Hepatocyte (in vitro differentiated cells): Measurements from ENCODE around the gene FAM193B.

Source experiments
- CTCF ChIP-seq: fragments of 200-600 bp; sonication (generic); IDR thresholded peaks from 2 replicates; pipeline ENCODE4 v1.5.1; 2016; ENCODE audit warnings: antibody characterized with exemption, mild to moderate bottlenecking; ENCODE audit not compliant: poor library complexity
- EZH2 ChIP-seq: fragments of 200-600 bp; sonication (generic); IDR thresholded peaks from 2 replicates; pipeline ENCODE4 v1.6.1; 2016; ENCODE audit warnings: antibody characterized with exemption, mild to moderate bottlenecking, borderline replicate concordance

- TF ChIP-seq CTCF (no peak), EZH2 (no peak)
Observed at GRCh38 chr5:177495243-177496060, 58.9 kb downstream of the FAM193B start.
